PC-3 (cell line): ENCODE data around the gene BZW2.

Source experiments
- CTCF ChIP-seq: fragments of 300-600 bp; sonication (generic); conservative IDR thresholded peaks from 2 replicates; pipeline ENCODE4 v1.5.1; 2017; ENCODE audit warnings: antibody characterized with exemption, low read depth, mild to moderate bottlenecking, low read length
- EZH2 ChIP-seq: fragments of 300-600 bp; sonication (generic); IDR thresholded peaks from one replicate; pipeline ENCODE4 v1.6.1; 2017; ENCODE audit warnings: antibody characterized with exemption, mild to moderate bottlenecking, low read length; ENCODE audit not compliant: unreplicated experiment
- EZH2phosphoT487 ChIP-seq: fragments of 300-600 bp; sonication (generic); IDR thresholded peaks from 2 replicates; pipeline ENCODE4 v1.6.1; 2018; ENCODE audit warnings: mild to moderate bottlenecking, antibody characterized with exemption, low read length, borderline replicate concordance

- TF ChIP-seq CTCF (no peak), EZH2phosphoT487 (no peak), EZH2 (no peak)
Observed at GRCh38 chr7:16693601-16694318, 47.8 kb downstream of the BZW2 start.
